GM23248 (cell line): Measurements from ENCODE around the gene TENM4. TPM values are rescaled to one million over a fixed set of nuclear protein-coding genes. Genes with fewer than 3 reads are reported as not detected.

Experiments
- DNase-seq: peaks from one replicate; pipeline ENCODE4 v3.0.0-alpha.2; 2015
- H2AFZ ChIP-seq: fragments of 200-600 bp; sonication (generic); 2 replicates; pipeline ENCODE4 v1.6.1; 2016; ENCODE audit warnings: antibody characterized with exemption
- H3F3A ChIP-seq: fragments of 200-600 bp; sonication (generic); 2 replicates; pipeline ENCODE4 v1.6.1; 2016; ENCODE audit warnings: mild to moderate bottlenecking, antibody characterized with exemption, mixed run types; ENCODE audit not compliant: insufficient read depth
- H3K27ac ChIP-seq: fragments of 200-600 bp; sonication (generic); 2 replicates; pipeline ENCODE4 v1.5.1; 2016; ENCODE audit warnings: mild to moderate bottlenecking
- H3K27me3 ChIP-seq: fragments of 200-600 bp; sonication (generic); replicated peaks from 2 replicates; pipeline ENCODE4 v1.6.1; 2016; ENCODE audit warnings: mild to moderate bottlenecking; ENCODE audit not compliant: insufficient read depth
- H3K36me3 ChIP-seq: fragments of 200-600 bp; sonication (generic); 2 replicates; pipeline ENCODE4 v1.6.1; 2016; ENCODE audit warnings: low read depth, mild to moderate bottlenecking
- H3K4me1 ChIP-seq: fragments of 200-600 bp; sonication (generic); 2 replicates; pipeline ENCODE4 v1.6.1; 2016; ENCODE audit warnings: mild to moderate bottlenecking; ENCODE audit not compliant: insufficient read depth
- H3K4me2 ChIP-seq: fragments of 200-600 bp; sonication (generic); one replicate; pipeline ENCODE4 v1.6.1; 2016; ENCODE audit warnings: mild to moderate bottlenecking; ENCODE audit not compliant: unreplicated experiment
- H3K4me3 ChIP-seq: fragments of 200-600 bp; sonication (generic); 2 replicates; pipeline ENCODE4 v1.5.1; 2016; ENCODE audit warnings: mild to moderate bottlenecking
- H3K79me2 ChIP-seq: fragments of 200-600 bp; sonication (generic); 2 replicates; pipeline ENCODE4 v1.6.1; 2016; ENCODE audit warnings: mild to moderate bottlenecking; ENCODE audit not compliant: insufficient read depth
- H3K9ac ChIP-seq: fragments of 200-600 bp; sonication (generic); 2 replicates; pipeline ENCODE4 v1.6.1; 2016; ENCODE audit warnings: mild to moderate bottlenecking
- H3K9me2 ChIP-seq: fragments of 200-600 bp; sonication (generic); 2 replicates; pipeline ENCODE4 v1.6.1; 2016; ENCODE audit warnings: mixed run types, mild to moderate bottlenecking, moderate library complexity; ENCODE audit not compliant: insufficient read depth
- H3K9me3 ChIP-seq: fragments of 200-600 bp; sonication (generic); one replicate; pipeline ENCODE4 v1.6.1; 2017; ENCODE audit warnings: low read depth
- H4K20me1 ChIP-seq: fragments of 200-600 bp; sonication (generic); 2 replicates; pipeline ENCODE4 v1.6.0; 2016; ENCODE audit not compliant: insufficient read depth
- EZH2 ChIP-seq: fragments of 200-600 bp; sonication (generic); IDR thresholded peaks from 2 replicates; pipeline ENCODE4 v1.6.1; 2018; ENCODE audit warnings: antibody characterized with exemption, mild to moderate bottlenecking; ENCODE audit not compliant: insufficient read depth, poor library complexity, severe bottlenecking
- EZH2phosphoT487 ChIP-seq: fragments of 200-600 bp; sonication (generic); IDR thresholded peaks from 2 replicates; pipeline ENCODE4 v1.6.1; 2018; ENCODE audit warnings: antibody characterized with exemption, moderate library complexity, mild to moderate bottlenecking, low read depth; ENCODE audit not compliant: insufficient read depth
- WGBS, 2 experiments: methylation state at CpG; one replicate each; pipeline ENCODE4 v1.1.6; 2015 to 2017; ENCODE audit warnings: low lambda C conversion rate in 2 of 2, low coverage in 1 of 2; ENCODE audit errors: missing lambda C conversion rate in 2 of 2; 5-methylcytosine and 5-hydroxymethylcytosine counted together
- in situ Hi-C: fragments of 300-500 bp; cut with MboI; formaldehyde crosslinking; loops from 2 replicates; pipeline ENCODE4 v1.15.0; 2020
- polyA plus RNA-seq: library from polyadenylated mRNA; unstranded; fragments of >200 nt; fragmentation: Nextera tagmentation; extraction: Ambion mirVana; gene quantifications from 2 replicates; pipeline ENCODE4 v1.2.1, GENCODE V29; 2016
- total RNA-seq: library from RNA; depleted of rRNA; stranded (reverse); fragments of >200 nt; shearing (Covaris generic); gene quantifications from 2 replicates; pipeline ENCODE4 v1.2.3, GENCODE V29; 2014

Gene TENM4
- total and polyA plus RNA-seq, 2 experiments from 2014 or later: 0.11 to 0.48 TPM

- Histone ChIP-seq H3F3A (no peaks in the 10 kb centered on the region), H3K36me3 (no peaks in the 10 kb centered on the region), H3K4me3 (no peak overlapping the region), H3K9me3 (no peaks in the 10 kb centered on the region), H3K27ac (no peak overlapping the region), H3K27me3 (peaks cover 42% of the 10 kb centered on the region), H4K20me1 (no peaks in the 10 kb centered on the region), H3K9me2 (no peaks in the 10 kb centered on the region), H3K4me2 (no peak overlapping the region), H2AFZ (no peak overlapping the region), H3K9ac (no peak overlapping the region), H3K4me1 (no peaks in the 10 kb centered on the region), H3K79me2 (no peaks in the 10 kb centered on the region)
- DNase-seq: no peak
- in situ Hi-C loops: no loop called here
- TF ChIP-seq EZH2phosphoT487: no peak
- TF ChIP-seq EZH2: no peak
- 3 to 7% methylated on average over 1 of the region's 1 CpG for WGBS, 2 experiments
Measured at GRCh38 chr11:79444923-79445322, 4.1 kb upstream of the TENM4 start.

GRCh38 chr11:79441461-79441875, 638 bp upstream of the TENM4 start:
- Histone ChIP-seq H3K36me3 (no peaks in the 10 kb centered on the region), H3K9me2 (no peaks in the 10 kb centered on the region), H3K79me2 (no peaks in the 10 kb centered on the region), H3K4me1 (no peaks in the 10 kb centered on the region; the same call in 1 of the 2 replicates), H3K9ac (no peak overlapping the region), H3F3A (no peaks in the 10 kb centered on the region), H3K4me3 (peak overlapping the region; percentile 69), H4K20me1 (no peaks in the 10 kb centered on the region), H2AFZ (peak overlapping the region; percentile 38; the same call in 1 of the 2 replicates), H3K9me3 (no peaks in the 10 kb centered on the region), H3K27me3 (peaks cover 55% of the 10 kb centered on the region), H3K4me2 (peak overlapping the region; percentile 86), H3K27ac (no peak overlapping the region)
- TF ChIP-seq EZH2 (no peak), EZH2phosphoT487 (0 out of 2 replicates have a peak, but pooled peaks have one; percentile 14)
- DNase-seq: peak; percentile 28
- in situ Hi-C loops: no loop called here
- 26% methylated on average over 10 of the region's 10 CpGs for WGBS, 2 experiments

GRCh38 chr11:79439886-79440570, 802 bp downstream of the TENM4 start:
- Histone ChIP-seq H3K9ac (no peak overlapping the region), H3K9me2 (no peaks in the 10 kb centered on the region), H2AFZ (peak overlapping the region; percentile 74), H3K27me3 (peaks cover 67% of the 10 kb centered on the region), H3K4me3 (peak overlapping the region; percentile 69), H3K9me3 (no peaks in the 10 kb centered on the region), H3K4me1 (no peaks in the 10 kb centered on the region; the same call in 1 of the 2 replicates), H3K4me2 (peak overlapping the region; percentile 86), H3K36me3 (no peaks in the 10 kb centered on the region), H3F3A (no peaks in the 10 kb centered on the region), H3K27ac (no peak overlapping the region), H3K79me2 (no peaks in the 10 kb centered on the region), H4K20me1 (no peaks in the 10 kb centered on the region)
- in situ Hi-C loops: no loop called here
- DNase-seq: no peak
- 1% methylated on average over 32 to 59 of the region's 72 CpGs for WGBS, 2 experiments
- TF ChIP-seq EZH2 (no peak), EZH2phosphoT487 (no peak)

DNA sequence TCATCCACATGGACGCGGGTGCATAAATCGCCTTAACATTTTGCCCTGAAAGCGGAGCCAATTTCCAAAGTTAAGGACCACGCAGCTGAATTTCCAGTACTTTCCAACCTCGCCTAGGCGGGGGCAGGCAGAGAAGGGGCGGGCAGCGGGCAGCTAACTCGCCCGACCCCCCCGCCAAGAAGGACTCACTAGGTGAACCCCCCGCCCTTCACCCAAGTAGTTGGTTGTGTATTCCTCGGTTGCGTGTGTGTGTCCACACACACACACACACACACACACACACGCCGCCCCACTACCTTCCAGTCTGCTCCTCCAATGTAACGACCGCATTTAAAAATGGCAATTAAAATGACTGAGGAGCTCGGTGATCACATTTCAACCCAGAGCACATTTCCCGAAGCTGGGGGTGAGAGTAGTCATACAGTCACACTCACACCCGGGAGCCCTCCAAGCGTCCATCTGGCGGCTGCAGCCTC, 1.4 kb downstream of the TENM4 start:
- in situ Hi-C loops: no loop called here
- H2AFZ ChIP-seq: peak overlapping the region; percentile 74; the same call in 1 of the 2 replicates

More for the DNA sequence above, 1.4 kb downstream of the TENM4 start:
- Histone ChIP-seq H3K79me2 (no peaks in the 10 kb centered on the region), H3K4me2 (peak overlapping the region; percentile 86), H3K9me2 (no peaks in the 10 kb centered on the region), H3F3A (no peaks in the 10 kb centered on the region), H3K9ac (no peak overlapping the region), H3K27me3 (peaks cover 69% of the 10 kb centered on the region), H3K36me3 (no peaks in the 10 kb centered on the region), H3K4me1 (no peaks in the 10 kb centered on the region; the same call in 1 of the 2 replicates), H3K4me3 (peak overlapping the region; percentile 69), H3K9me3 (no peaks in the 10 kb centered on the region), H4K20me1 (no peaks in the 10 kb centered on the region), H3K27ac (no peak overlapping the region)
- TF ChIP-seq EZH2phosphoT487: 0 out of 2 replicates have a peak, but pooled peaks have one; percentile 63
- peak; percentile 90 for TF ChIP-seq EZH2
- DNase-seq: peak; percentile 48
- 3 to 8% methylated on average over 16 to 24 of the region's 24 CpGs for WGBS, 2 experiments
